GM18951 (cell line): ENCODE measurements around the gene PTH1R.

Source experiments
- POLR2A ChIP-seq: IDR thresholded peaks from 4 replicates; pipeline ENCODE4 v1.6.1; 2011; ENCODE audit warnings: mild to moderate bottlenecking; ENCODE audit not compliant: insufficient read length, insufficient read depth; ENCODE audit errors: extremely low read depth
- in situ Hi-C: fragments of 300-500 bp; cut with MboI; formaldehyde crosslinking; loops from one replicate; pipeline ENCODE4 v1.12.0; 2022; ENCODE audit warnings: low sequenced_read_pairs, mixed read lengths, inconsistent platforms; ENCODE audit not compliant: unreplicated experiment

The PTH1R gene

DNA sequence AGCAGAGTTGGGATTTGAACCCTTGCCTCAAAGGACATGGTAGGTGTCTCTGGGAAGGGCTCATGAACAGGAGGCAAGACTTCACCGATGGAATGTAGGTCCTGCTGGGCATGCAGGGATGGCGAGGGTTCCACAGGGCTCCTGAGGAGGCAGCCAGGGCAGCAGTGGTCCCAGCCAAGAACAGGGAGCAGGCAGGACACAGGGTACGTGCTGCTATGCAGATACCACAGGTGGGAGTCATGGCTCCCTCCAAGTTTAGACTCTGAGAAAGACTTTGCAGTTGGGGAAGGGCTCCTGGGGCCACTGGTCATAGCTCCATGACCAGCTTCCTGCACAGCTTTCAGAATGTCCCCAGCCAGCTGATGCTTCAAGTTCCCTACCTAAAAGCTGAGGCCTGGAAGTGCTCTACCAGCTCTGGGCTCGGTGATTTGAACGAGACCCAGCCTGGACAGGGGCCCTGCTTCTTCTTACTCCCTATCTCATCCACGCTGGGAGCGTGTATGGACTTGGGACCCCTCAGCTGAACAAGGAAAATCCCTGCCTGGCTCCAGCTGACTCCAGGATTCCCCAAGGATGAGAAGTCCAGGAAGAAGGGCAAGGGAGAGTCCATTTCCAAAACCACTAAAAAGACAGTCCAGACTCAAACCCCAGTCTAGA lies 15.0 kb upstream of the PTH1R start:
- in situ Hi-C loops, result no loop called here

GRCh38 chr3:46863261-46863782 lies 14.2 kb upstream of the PTH1R start, which contains the start of gene MYL3:
MYL3 (minus strand) TSS chr3:46863444; CDS start chr3:46863390, 54 bp downstream.
- in situ Hi-C loops, result no loop called here
- no peak for TF ChIP-seq POLR2A

More for the DNA sequence above, 15.0 kb upstream of the PTH1R start:
- no peak for TF ChIP-seq POLR2A

GRCh38 chr3:46864061-46864881 lies 13.2 kb upstream of the PTH1R start:
- TF ChIP-seq POLR2A, result no peak
- in situ Hi-C loops, result no loop called here

DNA sequence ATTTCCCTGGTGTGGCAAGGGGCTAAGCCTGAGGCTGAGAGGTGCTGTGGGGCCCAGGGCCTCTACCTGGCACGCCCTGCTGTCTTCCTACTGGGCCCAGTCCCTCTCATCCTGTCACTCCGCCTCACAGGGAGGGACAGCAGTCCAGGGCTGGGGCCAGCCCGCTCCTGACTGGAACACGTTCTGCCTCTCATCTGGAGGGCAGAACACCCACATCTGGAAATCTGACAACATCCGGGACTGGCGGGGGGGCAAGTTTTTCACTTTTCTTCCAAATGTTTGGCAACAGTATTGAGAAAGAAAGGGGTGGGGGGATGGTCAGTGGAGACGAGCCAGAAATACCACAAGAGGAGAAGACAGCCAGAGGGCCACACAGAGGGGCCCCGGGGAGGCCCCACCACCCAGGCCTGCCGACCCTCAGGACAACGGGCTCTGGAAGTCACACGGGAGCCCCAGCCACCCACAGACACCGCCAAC lies 12.5 kb upstream of the PTH1R start:
- TF ChIP-seq POLR2A, result no peak
- in situ Hi-C loops, result no loop called here

GRCh38 chr3:46865546-46865945 lies 12.0 kb upstream of the PTH1R start:
- no peak for TF ChIP-seq POLR2A
- in situ Hi-C loops, result no loop called here

GRCh38 chr3:46866032-46866595 lies 11.4 kb upstream of the PTH1R start:
- in situ Hi-C loops, result no loop called here
- TF ChIP-seq POLR2A, result no peak

DNA sequence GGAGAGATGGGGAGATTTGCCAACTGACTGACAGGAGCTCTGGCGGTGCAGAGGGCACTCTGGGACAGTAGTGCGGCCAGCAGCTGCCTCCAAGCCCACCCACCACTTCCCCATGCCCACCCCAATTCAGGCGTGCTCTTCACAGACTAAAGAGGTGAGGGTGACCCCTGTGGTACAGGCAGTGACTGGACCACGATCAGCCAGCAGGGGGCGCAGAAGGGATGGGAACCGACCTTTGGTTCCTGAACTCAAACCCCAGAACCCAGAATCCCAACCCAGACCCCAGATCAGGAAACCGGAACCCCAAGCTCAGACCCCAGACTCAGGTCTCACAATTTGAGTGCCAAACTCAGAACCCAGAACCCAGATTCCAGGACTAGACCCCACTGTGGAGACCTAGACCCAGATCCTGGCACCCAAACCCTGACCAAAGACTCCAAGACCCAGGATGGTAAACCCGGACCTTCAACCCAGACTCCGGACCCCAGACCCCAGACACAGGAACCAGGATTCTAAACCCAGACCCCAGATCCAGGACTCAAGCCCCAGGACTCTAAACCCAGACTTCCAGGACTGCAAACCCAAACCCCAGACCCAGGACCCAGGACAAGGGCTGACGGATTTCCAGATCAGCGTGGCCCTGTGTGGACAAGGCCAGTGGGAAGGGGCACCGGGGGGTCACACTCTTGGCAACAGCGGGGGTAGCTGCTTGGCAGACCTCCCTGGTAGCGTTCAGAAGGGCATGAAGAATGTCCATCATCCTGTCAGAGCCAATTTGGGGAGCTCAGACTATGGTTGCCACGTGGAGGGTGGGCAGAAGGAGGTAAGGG lies 10.6 kb upstream of the PTH1R start:
- in situ Hi-C loops, result no loop called here
- TF ChIP-seq POLR2A, result no peak

DNA sequence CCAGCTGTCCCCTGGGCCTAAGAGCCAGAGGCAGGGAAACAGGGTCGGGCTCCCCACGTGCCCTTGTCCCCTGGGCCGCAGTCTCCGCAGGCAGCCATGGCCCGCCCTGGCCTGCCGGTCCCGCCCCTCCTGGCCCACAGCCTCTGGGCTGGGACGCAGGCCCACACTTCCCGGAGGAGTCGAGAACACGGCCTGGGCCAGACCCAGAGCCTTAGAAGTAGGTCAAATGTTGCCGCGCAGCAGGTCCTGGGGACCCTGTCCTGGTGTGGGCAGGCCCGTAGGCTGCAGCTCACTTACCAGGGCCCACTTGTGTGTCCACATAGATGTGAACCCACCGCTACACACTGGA lies 10.0 kb upstream of the PTH1R start:
- no peak for TF ChIP-seq POLR2A
- in situ Hi-C loops, result no loop called here

DNA sequence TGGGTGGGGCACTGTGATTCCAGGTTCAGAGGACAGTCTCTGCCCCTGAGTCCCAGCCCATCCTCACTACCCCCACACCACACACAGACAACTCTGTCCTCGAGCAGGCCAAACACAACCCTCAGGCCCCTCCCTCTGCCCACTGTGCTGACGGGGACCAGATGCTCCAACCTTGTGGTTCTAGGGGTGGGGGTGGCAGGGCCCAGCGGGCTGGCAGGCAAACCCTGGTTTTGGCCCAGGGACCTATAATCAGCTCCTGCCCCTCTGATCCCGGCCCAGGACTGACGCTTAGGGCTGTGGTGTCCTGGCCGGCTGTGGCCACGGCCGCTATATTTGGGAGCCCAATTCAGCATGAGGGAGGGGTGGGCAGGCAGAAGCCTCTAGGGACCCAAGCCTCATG lies 9.2 kb upstream of the PTH1R start:
- in situ Hi-C loops, result no loop called here
- no peak for TF ChIP-seq POLR2A

DNA sequence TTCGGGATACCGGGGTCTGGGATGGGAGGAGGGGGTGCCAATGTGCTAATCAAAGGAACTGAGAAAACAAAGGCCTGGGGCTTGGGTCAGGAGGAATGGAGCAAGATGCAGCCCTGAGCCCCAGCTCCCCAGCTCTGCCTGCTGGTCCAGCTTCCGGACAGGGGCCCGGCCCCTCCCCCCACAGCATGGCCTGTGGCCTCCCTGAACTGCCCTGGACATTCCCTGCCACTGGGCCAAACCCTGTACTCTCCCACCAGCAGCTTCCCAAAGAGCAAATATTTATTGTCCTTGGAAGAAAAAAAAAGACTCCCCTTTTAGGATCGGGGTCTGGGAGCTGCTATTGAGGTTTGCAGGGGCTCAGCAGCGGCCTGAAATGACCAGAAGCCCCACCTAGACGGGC lies 8.6 kb upstream of the PTH1R start:
- TF ChIP-seq POLR2A, result no peak
- in situ Hi-C loops, result no loop called here

GRCh38 chr3:46869440-46869839 lies 8.1 kb upstream of the PTH1R start:
- in situ Hi-C loops, result no loop called here
- no peak for TF ChIP-seq POLR2A

- TF ChIP-seq POLR2A, result no peak
- in situ Hi-C loops, result no loop called here
Observed at GRCh38 chr3:46870651-46871050, 6.9 kb upstream of the PTH1R start.

- TF ChIP-seq POLR2A, result no peak
- in situ Hi-C loops, result no loop called here
Observed at GRCh38 chr3:46871222-46871621, 6.3 kb upstream of the PTH1R start.
